ENCODE data around the gene FAM184A.

DNA sequence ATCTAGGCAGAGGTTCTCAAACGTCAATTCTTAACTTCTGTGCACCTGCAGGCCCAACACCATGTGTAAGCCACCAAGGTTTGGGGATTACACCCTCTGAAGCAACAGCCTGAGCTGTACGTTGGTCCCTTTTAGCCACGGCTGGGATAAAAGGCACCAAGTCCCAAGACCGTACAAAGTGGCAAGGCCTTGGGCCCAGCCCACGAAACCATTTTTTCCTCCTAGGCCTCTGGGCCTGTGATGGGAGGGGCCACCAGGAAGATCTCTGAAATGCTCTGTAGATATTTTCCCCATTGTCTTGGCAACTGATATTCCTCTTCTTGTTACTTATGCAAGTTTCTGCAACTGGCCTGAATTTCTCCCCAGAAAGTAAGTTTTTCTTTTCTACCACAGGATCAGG is 4.5 kb upstream of the FAM184A start:
- TF ChIP-seq JUND (IDR thresholded peaks at IDR 0.05; ENCODE audit: low read length) (no peak), SIN3A (conservative IDR thresholded peaks at IDR 0.05 in 1 of 2, IDR thresholded peaks at IDR 0.05 in 1 of 2; ENCODE audit: low read depth in 1 of 2, low read length in 2 of 2) (no peak), CEBPB (IDR thresholded peaks at IDR 0.05; ENCODE audit: low read depth, low read length) (no peak), TAF1 (IDR thresholded peaks at IDR 0.05; ENCODE audit: low read depth, low read length) (no peak), EGR1 (IDR thresholded peaks at IDR 0.05; ENCODE audit: borderline replicate concordance, low read depth, low read length) (no peak)
- TF ChIP-seq, protein P1, sequence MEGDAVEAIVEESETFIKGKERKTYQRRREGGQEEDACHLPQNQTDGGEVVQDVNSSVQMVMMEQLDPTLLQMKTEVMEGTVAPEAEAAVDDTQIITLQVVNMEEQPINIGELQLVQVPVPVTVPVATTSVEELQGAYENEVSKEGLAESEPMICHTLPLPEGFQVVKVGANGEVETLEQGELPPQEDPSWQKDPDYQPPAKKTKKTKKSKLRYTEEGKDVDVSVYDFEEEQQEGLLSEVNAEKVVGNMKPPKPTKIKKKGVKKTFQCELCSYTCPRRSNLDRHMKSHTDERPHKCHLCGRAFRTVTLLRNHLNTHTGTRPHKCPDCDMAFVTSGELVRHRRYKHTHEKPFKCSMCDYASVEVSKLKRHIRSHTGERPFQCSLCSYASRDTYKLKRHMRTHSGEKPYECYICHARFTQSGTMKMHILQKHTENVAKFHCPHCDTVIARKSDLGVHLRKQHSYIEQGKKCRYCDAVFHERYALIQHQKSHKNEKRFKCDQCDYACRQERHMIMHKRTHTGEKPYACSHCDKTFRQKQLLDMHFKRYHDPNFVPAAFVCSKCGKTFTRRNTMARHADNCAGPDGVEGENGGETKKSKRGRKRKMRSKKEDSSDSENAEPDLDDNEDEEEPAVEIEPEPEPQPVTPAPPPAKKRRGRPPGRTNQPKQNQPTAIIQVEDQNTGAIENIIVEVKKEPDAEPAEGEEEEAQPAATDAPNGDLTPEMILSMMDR (IDR thresholded peaks at IDR 0.05; ENCODE audit: control extremely low read depth in 1 of 3, insufficient read depth in 1 of 3, low read depth in 1 of 3, low read length in 3 of 3), result no peak
